GM19239 (cell line): Measurements from ENCODE around the gene AGTRAP.
A peak's percentile ranks its signal among the peaks of the same experiment; 100 is the strongest.

Experiments
- DNase-seq: peaks from one replicate; pipeline ENCODE4 v3.0.0; 2011; ENCODE audit warnings: low spot score; ENCODE audit not compliant: insufficient read length
- FAIRE-seq: peaks from 2 replicates; lab custom pipeline; 2011; peaks lifted over from hg19 to GRCh38; lab: Jason Lieb, UNC

Gene AGTRAP

DNA sequence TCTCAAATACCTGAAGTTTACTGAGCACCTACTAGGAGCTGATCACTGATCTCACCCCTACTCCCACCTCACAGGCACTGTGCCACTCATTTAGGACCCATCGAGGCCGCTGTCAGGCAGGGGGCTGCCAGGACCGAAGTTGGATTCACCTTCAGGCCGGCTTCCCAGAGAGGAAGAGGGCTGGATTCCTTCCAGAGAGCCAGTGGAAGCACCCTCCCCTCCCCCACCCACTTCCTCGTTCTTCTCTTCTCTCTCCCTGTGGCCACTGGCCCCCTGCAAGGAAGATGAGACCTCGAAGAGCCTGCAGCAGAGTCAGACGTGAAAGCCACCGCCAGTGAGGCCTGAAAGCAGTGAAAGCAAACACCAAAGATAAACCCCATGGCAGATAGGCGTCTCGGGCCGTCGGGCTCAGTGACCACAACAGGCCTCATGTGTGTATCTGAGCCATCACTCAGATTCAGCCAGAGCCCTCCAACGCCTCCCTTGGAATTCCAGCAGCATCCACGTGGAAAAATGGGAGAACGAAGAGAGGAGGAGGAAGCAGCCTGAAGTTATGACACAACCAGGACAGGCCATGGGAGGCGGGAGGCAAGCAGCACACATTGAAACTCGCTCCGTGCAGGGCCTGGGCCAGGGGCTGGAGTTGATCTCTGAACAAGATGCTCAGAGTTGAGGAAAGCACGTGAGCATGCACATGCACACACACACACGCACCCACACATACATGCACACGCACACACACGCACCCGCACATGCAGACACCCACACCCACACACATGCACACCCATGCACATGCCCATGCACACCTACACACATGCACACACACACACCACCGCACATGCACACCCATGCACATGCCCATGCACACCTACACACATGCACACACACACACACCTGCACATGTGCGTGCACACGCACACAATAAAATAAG lies 6.2 kb upstream of the AGTRAP start:
- no peak for FAIRE-seq
- no peak for DNase-seq

- DNase-seq = peak; percentile 69
- FAIRE-seq = peak; percentile 94
These were observed 5.5 kb upstream of the AGTRAP start for GRCh38 chr1:11730429-11730891.

GRCh38 chr1:11731691-11732283 lies 4.1 kb upstream of the AGTRAP start:
- FAIRE-seq (peak; percentile 66), DNase-seq (no peak)

DNA sequence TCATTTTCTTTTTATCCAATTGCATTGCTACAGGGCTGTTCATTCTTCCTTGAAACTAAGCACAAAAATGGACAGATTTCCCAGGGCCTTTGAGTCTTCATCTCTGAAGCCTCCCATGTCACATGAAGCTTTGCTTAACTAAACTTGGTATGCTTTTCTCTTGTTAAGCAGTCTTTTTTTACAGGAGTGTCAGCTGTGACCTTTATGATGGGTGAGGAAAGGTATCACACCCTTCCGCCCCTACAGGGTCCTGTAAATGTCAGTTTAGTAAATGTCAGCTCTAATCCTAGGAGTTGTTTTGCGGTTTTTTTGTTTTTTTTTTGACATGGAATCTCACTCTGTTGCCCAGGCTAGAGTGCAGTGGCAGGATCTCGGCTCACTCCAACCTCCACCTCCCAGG lies 2.6 kb upstream of the AGTRAP start:
- no peak for DNase-seq
- FAIRE-seq = no peak

- FAIRE-seq (no peak), DNase-seq (no peak)
These were observed 444 bp upstream of the AGTRAP start for GRCh38 chr1:11735531-11735853.

- DNase-seq (no peak), FAIRE-seq (peak; percentile 58)
These were observed 1.1 kb downstream of the AGTRAP start for GRCh38 chr1:11736746-11737639.

DNA sequence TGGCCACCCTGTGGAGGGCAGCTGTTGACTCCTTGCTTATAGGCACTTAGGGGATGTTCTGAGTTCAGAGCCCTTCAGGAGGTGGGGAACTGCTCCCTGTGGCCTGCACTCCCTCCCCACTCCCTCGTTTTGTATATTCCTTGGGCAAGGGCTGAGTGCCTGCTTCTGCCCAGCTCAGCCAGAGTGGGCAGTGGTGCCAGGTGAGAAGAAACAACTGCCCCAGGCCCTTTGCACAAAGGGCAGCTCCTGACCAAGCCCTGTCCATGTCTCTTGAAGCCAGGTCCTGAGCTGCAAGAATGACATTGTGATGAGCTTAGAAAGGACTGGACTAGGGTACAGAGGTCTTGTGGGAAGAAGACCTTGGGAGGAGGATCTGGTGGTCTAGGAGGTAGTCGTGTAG lies 2.2 kb downstream of the AGTRAP start:
- DNase-seq = no peak
- no peak for FAIRE-seq

DNA sequence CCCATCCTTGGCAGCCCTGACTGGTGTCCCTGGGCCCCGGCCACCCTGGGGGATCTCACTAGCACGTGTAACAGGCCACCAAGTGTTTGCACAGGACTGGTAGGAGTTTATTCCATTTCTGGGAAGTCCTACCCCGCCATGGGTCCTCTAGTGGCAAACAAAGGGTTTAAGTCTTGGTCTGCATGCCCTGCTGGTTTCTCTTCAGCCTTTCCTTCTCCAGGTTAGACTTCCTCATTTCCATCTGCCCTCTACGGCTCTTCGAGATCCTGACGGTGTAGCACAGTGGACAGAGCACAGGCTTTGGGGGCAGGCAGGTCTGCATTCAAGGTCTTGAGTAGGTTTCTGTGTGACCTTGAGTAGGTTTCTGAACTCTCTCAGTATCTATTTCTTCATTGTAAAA lies 2.8 kb downstream of the AGTRAP start:
- DNase-seq (no peak), FAIRE-seq (no peak)

DNA sequence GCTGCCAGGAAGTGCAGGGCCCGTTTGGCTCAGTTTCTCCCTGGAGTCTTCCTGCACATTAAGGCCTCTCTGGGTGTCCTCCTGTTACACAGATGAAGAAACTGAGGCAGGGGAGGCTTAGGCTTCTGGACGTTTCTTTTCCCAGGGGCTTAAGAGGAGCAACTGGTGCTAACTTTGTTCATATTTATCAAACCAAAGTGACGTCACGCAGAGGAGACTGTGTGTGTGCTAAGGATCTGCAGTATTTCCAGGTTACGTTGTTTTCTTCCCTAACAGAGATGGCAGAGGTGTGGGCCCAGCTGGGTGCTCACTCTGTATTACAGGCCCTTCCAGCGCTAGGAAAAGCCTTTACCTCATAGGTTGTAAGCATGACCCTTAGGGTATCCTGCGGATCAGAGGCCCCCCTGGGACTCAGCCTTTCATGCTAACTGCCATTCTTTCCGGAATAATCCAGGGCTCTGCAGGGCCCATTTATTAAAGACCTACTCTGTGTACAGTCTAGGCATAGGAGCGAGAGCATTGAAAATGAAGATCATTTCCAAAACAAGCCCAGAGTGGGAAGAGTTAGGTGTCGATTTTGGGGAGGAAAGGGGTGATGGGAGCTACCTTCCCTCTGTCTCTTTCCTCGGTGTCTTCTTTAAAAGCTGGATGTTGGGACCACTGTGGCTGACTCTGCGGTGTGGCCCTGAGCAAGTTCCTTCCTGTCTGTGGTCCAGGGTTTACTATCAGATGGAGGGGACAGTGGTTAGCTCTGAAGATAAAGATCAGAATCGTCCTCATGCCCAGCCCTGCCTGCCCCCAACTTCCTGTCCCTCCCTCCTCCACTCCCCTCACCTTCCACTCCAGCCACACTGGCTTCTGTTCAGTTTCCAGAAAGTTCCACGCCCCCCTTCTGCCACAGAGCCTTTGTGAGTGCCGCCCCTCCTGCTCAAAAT lies 4.6 kb downstream of the AGTRAP start:
- no peak for DNase-seq
- FAIRE-seq = peak; percentile 48

- FAIRE-seq (no peak), DNase-seq (no peak)
These were observed 5.5 kb downstream of the AGTRAP start for GRCh38 chr1:11741482-11741881.

GRCh38 chr1:11741919-11742558 lies 6.1 kb downstream of the AGTRAP start:
- DNase-seq = no peak
- FAIRE-seq = no peak

DNA sequence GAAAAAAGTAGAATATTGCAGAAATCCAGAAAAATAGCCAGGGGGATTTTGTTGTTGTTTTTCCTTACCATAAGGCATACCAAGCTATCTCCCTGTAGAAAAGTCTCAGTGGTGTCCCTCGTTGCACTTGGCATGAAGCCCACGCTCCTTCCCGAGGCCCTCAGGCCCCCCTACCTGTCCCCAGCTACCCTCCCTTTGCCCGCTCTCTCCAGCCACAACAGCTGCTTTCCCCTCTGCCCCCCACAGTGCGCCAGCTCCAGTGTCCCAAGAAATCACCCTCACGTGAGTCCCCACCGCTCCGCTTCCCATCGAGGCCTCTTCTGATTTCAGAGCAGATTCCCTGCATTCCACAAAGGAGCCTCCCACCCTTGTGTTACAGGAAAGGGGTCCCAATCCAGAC lies 8.4 kb downstream of the AGTRAP start:
- FAIRE-seq (no peak), DNase-seq (no peak)

DNA sequence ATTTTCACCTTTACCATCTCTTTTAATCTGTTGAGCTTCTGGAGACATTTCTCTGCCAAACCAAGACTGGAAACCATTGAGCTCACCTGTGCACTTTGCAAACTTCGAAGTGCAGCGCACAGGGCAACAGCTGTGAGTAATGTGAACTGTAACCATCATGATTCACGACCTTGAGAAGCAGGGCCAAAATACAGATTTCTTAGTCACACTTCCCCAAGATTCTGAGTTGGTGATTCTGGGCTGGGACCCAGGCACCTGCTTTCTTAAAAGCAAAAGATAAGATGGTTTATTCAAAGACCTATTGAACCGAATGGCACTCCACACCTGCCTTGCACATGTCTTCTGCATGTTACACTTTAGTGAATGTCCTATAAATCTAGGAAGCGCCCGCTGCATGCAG lies 10.2 kb downstream of the AGTRAP start:
- DNase-seq = no peak
- FAIRE-seq = no peak

- DNase-seq (no peak), FAIRE-seq (no peak)
These were observed 11.0 kb downstream of the AGTRAP start for GRCh38 chr1:11746795-11747487.

DNA sequence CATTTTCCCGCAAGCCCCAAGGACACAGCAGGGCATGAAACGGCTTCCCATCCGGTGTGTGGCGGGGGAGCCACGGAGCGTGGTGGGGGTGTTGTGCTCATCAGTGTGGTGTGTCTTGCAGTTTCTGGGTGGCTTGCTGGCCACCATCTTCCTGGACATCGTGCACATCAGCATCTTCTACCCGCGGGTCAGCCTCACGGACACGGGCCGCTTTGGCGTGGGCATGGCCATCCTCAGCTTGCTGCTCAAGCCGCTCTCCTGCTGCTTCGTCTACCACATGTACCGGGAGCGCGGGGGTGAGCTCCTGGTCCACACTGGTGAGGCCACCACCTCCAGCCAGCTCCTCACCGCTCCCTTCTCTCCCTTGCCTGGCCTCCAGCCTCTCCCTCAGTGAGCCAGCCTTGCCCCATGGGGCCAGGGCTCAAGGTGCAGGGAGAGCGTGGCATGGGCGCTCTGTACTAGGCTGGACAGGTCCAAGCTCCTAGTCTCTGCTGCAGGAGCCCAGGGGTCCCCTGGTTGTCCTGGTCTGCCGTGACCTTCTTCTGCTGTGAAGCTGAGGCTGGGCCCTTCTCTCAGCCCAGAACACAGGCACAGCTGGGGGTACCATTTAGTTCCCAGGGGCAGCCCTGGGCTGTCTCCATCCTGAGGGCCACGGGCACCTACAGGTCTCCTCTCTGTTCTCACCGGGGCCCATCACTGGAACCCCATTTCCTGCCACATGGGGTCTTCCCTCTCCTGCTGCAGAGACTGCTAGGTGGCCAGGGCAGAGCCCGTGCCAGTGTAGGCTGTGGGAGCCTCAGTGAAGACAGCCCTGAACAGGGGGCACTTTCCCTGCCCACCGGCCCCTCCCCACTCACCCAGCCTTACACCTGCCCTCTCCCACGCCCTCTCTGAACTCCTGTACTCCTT lies 12.6 kb downstream of the AGTRAP start:
- FAIRE-seq (no peak), DNase-seq (no peak)

DNA sequence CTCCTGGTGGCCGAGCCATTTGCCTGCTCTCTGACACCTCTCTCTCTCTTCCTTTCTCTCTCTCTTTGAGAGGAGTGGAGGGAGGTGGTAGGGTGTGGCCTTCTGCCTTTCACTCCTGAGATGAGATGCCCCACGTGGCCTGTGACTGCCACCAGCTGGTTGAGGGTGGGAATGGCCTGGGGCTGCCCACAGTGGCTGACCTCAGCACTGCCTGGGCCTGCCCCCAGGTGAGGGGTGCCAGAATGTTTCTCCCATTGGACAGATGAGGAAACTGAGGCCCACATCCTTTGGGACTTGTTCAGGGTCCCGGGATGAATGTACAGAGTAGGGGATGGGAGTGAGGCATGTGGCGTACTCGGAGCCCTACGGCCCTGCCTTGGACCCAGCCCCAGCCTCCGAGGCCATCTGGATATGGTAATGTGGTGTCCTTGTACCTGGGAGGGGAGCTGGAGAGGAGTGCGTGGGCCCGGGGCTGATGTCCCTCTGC lies 13.3 kb downstream of the AGTRAP start:
- DNase-seq (no peak), FAIRE-seq (no peak)

DNA sequence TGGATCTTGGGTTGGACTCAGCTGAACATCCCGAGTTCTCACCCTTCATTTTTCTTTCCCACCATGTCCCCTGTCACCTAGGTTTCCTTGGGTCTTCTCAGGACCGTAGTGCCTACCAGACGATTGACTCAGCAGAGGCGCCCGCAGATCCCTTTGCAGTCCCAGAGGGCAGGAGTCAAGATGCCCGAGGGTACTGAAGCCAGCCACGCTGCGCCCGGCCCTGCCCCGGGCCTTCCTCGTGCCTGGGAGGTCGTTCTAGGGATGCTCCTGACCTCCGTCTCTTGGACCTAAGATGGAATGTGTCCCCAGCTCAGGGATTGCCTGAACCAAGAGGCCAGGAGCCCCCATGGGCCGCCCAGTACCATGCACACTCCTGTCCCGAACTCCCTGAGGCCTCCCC lies 14.1 kb downstream of the AGTRAP start:
- DNase-seq (no peak), FAIRE-seq (no peak)

GRCh38 chr1:11751087-11751486 lies 15.2 kb downstream of the AGTRAP start:
- DNase-seq = no peak
- FAIRE-seq = no peak
